ENCODE results near the gene PTPN1. TPM values are rescaled to one million over a fixed set of nuclear protein-coding genes. Genes with fewer than 3 reads are reported as not detected.

Gene PTPN1
- total and polyA plus RNA-seq, 2 donors (not counting 3 experiments of a cell fraction or from before 2014, with no cell fraction given), result 41.1 to 64.3 TPM

DNA sequence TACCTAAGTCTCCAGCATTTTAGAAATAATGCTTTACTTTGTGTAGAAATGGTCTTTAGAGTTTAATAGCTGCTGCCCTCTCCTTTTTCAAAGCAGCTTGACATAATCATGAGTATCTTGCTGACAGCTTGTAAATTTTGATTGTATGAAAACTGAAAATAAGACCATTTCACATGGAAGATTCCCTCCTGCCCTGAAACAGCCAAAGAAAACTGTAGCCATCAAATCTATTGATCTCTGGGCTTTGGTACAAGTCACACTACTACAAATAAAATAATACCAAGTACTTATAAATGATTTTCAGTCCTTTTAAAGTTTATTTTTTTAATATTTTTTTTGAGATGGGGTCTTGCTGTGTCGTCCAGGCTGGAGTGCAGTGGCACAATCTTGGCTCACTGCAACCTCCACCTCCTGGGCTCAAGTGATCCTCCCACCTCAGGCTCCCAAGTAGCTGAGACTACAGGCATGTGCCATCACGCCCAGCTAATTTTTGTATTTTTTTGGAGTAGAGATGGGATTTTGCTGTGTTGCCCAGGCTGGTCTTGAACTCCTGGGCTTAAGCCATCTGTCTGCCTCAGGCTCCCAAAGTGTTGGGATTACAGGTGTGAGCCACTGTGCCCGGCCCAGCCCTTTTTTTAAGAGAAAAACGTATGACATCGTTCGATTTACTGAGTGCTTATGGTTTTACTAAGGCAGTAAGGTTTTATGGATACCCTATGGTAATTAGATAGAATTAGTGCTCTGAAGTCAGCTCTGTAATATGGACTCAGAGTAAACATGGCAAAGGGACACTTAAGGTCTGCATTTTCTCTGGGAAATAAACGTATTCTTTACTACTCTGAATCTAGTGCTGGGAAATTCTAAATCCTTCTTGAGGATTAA lies 7.0 kb downstream of the PTPN1 start:
- no peaks in the 10 kb centered on the region for H4K20me1 ChIP-seq (replicated peaks; ENCODE audit: control insufficient read depth, extremely low read depth, insufficient read depth, low read length)
- dilution Hi-C loops (cut with MboI; ENCODE audit: extremely low pct_ligation_motif_present, low sequenced_read_pairs) (no loop called here), intact Hi-C loops (cut with micrococcal nuclease) (no loop called here)
- no peak overlapping the region for H2AFZ ChIP-seq (ENCODE audit: low read depth, low read length)
- ChIA-PET CTCF (interaction anchor here (0.9 to 8.7 kb wide), 4 partner anchors 9 to 62 kb away, joined by 3 to 133 read pairs (median 8); no protein-coding TSS in a partner anchor), POLR2A (interaction anchor here (0.6 kb wide), 2 partner anchors 11 to 21 kb away, joined by 3 to 9 read pairs; no protein-coding TSS in a partner anchor)
- no peaks in the 10 kb centered on the region for H3K27me3 ChIP-seq (ENCODE audit: control insufficient read depth in 2 of 2, insufficient read depth in 2 of 2, low read length in 2 of 2)
- FAIRE-seq (no peak), DNase-seq (ENCODE audit: low read depth, low spot score) (no peak)
- no peak overlapping the region for H3K4me3 ChIP-seq (replicated peaks in 1 of 3; ENCODE audit: insufficient read depth in 1 of 3, low read depth in 1 of 3, low read length in 3 of 3)
- BruUV-seq (replicated peaks), result no TSS peak
- H3K27ac ChIP-seq (ENCODE audit: insufficient read depth, low read depth, low read length), result no peak overlapping the region
- H3K36me3 ChIP-seq (ENCODE audit: control insufficient read depth in 2 of 2, extremely low read depth in 1 of 2, insufficient read depth in 2 of 2, low read length in 2 of 2), result peaks cover 0 to 2% of the 10 kb centered on the region in 2 experiments
- no peak overlapping the region for H3K4me2 ChIP-seq (ENCODE audit: insufficient read depth, low read length)
- H3K4me1 ChIP-seq (ENCODE audit: control insufficient read depth, extremely low read depth, insufficient read depth, low read length), result peaks cover 45% of the 10 kb centered on the region
- H3K9me3 ChIP-seq (replicated peaks; ENCODE audit: control insufficient read depth, insufficient read depth, low read length), result no peaks in the 10 kb centered on the region
- H3K9ac ChIP-seq (replicated peaks; ENCODE audit: extremely low read depth, insufficient read depth, low read length), result no peak overlapping the region
- H3K9me1 ChIP-seq (replicated peaks; ENCODE audit: control insufficient read depth, extremely low read depth, insufficient read depth, low read length), result no peaks in the 10 kb centered on the region
- no peak for TF ChIP-seq POLR2A (IDR thresholded peaks at IDR 0.05; ENCODE audit: low read depth, low read length)
- no peak for TF ChIP-seq POLR2AphosphoS5 (IDR thresholded peaks at IDR 0.05; ENCODE audit: insufficient read depth, low read depth, low read length)
- TF ChIP-seq MYC (IDR thresholded peaks at IDR 0.05; ENCODE audit: low read depth, low read length), result no peak
- TF ChIP-seq, protein P1, sequence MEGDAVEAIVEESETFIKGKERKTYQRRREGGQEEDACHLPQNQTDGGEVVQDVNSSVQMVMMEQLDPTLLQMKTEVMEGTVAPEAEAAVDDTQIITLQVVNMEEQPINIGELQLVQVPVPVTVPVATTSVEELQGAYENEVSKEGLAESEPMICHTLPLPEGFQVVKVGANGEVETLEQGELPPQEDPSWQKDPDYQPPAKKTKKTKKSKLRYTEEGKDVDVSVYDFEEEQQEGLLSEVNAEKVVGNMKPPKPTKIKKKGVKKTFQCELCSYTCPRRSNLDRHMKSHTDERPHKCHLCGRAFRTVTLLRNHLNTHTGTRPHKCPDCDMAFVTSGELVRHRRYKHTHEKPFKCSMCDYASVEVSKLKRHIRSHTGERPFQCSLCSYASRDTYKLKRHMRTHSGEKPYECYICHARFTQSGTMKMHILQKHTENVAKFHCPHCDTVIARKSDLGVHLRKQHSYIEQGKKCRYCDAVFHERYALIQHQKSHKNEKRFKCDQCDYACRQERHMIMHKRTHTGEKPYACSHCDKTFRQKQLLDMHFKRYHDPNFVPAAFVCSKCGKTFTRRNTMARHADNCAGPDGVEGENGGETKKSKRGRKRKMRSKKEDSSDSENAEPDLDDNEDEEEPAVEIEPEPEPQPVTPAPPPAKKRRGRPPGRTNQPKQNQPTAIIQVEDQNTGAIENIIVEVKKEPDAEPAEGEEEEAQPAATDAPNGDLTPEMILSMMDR (IDR thresholded peaks at IDR 0.05; ENCODE audit: extremely low read depth in 1 of 2, insufficient read depth in 1 of 2, low read depth in 1 of 2, low read length in 2 of 2), result no peak
- no peak for TF ChIP-seq EZH2 (IDR thresholded peaks at IDR 0.05; ENCODE audit: borderline replicate concordance, low read depth, low read length, severe bottlenecking)
- no peak for TF ChIP-seq FOS (IDR thresholded peaks at IDR 0.05; ENCODE audit: borderline replicate concordance, insufficient read depth, low read length)
- TF ChIP-seq, protein P2, sequence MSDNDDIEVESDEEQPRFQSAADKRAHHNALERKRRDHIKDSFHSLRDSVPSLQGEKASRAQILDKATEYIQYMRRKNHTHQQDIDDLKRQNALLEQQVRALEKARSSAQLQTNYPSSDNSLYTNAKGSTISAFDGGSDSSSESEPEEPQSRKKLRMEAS (IDR thresholded peaks at IDR 0.05; ENCODE audit: insufficient read depth, insufficient read length), result no peak
- no peak for TF ChIP-seq JUN (IDR thresholded peaks at IDR 0.05; ENCODE audit: borderline replicate concordance, insufficient read depth, insufficient read length, low read depth)
- no peak for TF ChIP-seq GATA2 (IDR thresholded peaks at IDR 0.05; ENCODE audit: insufficient read depth, insufficient read length, low read depth, low read length)
- H3K79me2 ChIP-seq (ENCODE audit: control insufficient read depth, insufficient read depth, low read length), result peaks cover 97% of the 10 kb centered on the region

Data from endothelial cell of umbilical vein (primary cell).